T-helper 2 cell treated with Interferon-gamma antibody and Interleukin-4, amounts not matched to agents 100 ng/mL and 5 ng/mL, for 36 hours (primary cell): ENCODE measurements around the gene WWP2. TPM values are rescaled to one million over a fixed set of nuclear protein-coding genes. Genes with fewer than 3 reads are reported as not detected.
"Not testable (repeated sequence)": the region's sequence is repeated elsewhere in the genome, so short reads cannot be mapped to it uniquely, and the experiment has no call there.

ENCODE experiments used
- intact Hi-C: fragments of 100-400 bp; cut with micrococcal nuclease; formaldehyde crosslinking; loops from one replicate; pipeline ENCODE4 v1.15.1; 2023
- total RNA-seq: library from RNA; stranded (reverse); gene quantifications from 2 replicates; pipeline ENCODE4 v1.2.3, GENCODE V29; 2022

WWP2 gene
- 70.3 and 73.2 TPM in 2 replicates for total RNA-seq

DNA sequence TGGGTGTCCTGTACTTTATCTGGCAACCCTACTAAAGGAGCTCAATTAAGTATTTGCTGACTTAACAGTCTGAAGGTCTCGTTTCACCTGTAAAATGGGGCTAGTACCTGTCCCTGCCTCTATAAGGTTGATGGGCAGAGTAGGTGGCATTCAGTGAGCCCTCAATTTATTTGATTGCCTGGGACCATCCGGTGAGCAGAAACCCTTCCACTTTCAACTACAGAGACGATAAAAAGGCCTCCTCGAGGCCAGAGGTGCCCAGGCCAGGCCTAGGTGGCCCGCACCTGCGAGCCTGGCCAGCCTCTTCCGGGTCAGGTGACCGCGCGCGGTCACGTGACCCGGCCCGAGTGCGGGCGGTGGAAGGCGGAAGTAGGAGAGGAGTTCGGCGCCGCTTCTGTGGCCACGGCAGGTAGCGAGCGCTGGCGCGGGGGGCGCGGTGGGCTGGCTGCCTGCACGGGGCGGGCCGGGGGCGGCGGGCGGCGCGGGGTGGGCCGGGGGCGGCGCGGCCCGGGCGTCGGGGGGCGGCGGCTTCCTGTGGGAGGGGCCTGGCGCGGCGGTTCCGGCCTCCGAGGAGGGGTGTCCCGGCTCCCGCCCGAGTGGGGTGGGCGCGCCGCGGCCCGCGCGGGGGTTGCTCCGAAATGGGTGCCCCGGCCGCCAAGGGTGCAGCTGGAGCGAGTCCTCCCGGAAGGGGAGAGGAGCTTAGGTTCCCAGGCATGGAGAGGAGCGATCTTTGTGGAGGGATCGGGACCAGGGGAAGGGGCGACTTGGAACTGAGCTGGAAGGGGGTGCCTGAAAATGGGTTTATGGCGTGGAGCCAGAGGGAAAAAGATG, at the start of gene WWP2:
Gene WWP2, plus strand, starts transcription at position 350 of the 831 bp plus-strand sequence. CDS start 24,679 bp downstream, outside the sequence.
- intact Hi-C loops: loop anchor here (1.0 to 5.0 kb wide), 2 partner anchors 36 to 630 kb away; partner anchors contain the start of genes CHTF8, NQO1 and UTP4

DNA sequence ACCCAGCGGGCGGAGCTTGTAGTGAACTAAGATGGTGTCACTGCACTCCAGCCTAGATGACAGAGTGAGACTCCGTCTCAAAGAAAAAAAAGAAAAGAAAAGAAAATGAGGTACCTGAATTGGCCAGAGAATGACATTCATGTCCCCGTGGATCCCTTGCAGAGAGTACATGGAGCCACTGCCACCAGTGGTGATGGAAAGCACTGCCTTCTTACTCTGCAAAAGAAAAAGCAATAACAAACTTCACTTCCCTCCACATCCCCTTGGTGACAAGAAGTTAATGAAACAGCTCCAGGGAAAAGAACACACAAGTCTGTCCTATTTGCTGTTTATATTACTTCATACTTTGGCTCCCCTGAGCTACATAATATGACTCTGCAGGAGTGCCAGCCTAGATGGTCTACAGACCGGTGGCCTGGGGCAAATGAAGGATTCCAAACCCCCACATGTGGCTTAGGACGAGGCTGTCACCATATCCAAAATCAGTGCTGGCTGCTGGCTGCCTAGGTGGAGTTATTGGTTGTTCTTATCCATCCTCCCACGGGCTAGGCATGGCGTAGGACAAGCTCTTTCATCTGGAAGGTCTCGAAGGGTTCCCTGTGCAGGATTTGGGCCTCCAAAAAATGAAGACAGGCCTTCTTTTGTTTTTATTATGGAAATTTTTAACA, 49.1 kb upstream of the WWP2 start:
- intact Hi-C loops: no loop called here

DNA sequence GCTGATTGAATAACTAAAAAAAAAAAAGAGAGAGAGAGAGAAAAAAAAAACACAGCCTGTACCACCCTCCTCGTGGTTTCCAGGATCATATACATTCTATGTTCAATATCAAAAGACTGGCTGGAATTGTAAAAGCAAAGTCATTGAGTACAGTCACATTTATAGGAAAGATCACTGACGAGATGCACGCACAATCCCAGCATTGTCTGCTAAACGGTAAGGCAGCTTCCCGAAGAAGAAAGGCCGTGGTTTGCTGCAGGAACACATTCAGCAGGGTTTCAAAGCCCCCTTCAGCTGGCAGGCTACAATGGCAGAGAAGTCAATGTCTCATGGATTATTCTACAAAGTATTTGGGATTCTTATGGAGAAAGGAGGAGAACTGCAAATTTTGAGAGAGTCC, 45.1 kb upstream of the WWP2 start:
- intact Hi-C loops: no loop called here

DNA sequence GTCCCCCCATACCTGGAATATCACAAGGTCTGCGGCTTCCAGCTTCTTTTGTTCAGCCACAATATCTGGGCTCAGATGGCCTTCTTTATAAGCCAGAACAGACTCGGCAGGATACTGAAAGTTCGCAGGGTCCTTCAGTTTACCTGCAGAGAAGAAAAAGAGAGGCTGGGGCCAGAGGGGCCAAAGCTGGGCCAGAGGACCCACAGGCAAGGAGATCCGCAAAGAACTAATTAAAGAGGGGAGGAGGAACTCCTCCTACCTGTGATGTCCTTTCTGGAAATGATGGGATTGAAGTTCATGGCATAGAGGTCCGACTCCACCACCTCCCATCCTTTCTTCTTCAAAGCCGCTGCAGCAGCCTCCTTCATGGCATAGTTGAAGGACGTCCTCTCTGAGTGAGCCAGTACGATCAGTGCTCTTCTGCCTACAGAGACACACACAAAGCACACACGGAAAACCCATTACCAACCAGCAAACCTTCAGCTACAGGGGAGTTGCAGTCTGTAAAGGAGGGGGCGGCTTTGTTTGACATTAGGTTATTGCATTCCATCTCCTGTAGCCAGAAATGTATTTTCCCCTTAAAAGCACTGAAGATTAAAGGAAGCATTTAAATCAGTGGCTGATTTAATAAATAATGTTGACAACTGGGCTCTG, 43.9 kb upstream of the WWP2 start:
- intact Hi-C loops: no loop called here

DNA sequence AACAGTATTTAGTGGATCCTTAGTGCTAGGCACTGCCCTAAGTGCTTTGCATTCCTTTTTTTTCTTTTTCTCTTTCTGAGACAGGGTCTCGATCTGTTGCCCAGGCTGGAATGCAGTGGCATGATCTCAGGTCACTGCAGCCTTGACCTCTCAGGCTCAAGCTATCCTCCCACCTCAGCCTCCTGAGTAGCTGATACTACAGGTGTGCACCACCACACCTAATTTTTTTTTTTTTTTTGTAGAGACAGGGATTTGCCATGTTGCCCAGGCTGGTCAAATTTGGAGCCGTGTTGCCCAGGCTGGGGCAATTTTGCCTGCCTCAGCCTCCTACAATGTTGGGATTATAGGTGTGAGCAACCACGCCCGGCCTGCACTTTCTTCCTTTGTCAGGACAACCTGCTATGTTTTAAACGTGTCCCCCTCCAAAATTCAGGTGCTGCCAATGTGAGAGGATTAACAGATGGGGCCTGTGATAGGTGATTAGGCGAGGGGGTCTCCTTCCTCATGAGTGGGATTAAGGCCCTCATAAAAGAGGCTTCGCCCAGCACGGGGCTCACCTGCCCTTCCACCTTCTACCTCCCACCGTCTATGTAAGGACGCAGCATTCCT, 41.2 kb upstream of the WWP2 start:
- intact Hi-C loops: no loop called here

DNA sequence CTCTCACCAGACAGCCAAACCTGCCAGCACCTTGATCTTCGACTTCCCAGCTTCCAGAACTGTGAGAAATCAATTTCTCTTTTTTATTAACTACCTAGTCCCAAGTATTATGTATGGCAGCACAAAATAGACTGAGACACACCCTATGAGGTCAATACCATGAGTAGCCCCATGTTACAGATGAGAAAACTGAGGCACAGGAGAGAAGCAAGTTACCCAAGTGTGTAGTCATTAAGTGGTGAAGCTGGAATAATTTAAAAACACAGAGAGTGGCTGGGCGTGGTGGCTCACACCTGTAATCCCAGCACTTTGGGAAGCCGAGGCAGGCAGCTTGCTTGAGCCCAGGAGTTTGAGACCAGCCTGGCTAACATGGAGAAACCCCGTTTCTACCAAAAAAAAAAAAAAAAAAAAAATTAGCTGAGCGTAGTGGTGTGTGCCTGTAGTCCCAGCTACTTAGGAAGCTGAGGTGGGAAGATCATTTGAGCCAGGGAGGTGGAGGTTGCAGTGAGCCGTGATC, 40.6 kb upstream of the WWP2 start:
- intact Hi-C loops: no loop called here

DNA sequence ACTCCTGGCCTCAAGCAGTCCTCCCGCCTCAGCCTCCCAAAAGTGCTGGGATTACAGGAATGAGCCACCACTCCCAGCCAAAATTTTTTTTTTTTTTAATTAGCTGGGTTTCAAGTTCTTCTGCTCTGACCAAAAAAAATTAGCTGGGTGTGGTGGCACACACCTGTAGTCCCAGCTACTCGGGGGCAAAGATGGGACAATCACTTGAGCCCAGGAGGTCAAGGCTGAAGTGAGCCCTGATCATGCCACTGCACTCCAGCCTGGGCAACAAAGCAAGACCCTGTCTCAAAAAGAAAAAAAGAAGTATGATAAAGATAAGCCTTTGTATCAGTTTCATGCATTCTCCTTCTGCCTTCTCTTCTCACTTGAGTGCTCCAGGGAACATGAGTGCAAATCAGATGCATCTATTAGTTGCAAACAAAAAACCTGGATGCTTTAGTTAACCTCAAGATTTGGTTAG, 37.7 kb upstream of the WWP2 start:
- intact Hi-C loops: no loop called here

DNA sequence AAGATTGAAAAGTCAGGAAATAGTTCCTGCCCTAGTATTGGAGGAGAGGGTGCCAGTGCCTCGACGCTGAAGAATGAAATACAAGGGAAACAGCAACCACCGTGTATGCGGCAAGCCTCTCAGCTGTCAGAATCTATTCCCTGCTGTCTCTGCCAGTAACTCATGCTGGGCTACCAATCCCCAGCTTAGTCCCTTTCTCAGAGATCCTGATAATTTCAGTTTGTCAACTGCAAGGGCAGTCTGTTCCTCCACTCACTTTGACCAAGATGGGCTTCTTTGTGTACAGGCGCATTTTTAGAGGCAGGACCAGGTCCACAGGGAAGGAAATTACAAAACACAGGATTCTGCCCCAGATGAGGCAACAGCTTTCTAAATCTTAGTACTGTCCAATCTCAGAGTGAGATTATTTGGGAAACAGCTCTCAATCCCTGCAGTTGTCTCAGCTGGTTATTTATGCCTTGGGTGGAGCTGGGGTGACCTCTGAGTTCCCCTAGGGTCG, 37.1 kb upstream of the WWP2 start:
- intact Hi-C loops: no loop called here

DNA sequence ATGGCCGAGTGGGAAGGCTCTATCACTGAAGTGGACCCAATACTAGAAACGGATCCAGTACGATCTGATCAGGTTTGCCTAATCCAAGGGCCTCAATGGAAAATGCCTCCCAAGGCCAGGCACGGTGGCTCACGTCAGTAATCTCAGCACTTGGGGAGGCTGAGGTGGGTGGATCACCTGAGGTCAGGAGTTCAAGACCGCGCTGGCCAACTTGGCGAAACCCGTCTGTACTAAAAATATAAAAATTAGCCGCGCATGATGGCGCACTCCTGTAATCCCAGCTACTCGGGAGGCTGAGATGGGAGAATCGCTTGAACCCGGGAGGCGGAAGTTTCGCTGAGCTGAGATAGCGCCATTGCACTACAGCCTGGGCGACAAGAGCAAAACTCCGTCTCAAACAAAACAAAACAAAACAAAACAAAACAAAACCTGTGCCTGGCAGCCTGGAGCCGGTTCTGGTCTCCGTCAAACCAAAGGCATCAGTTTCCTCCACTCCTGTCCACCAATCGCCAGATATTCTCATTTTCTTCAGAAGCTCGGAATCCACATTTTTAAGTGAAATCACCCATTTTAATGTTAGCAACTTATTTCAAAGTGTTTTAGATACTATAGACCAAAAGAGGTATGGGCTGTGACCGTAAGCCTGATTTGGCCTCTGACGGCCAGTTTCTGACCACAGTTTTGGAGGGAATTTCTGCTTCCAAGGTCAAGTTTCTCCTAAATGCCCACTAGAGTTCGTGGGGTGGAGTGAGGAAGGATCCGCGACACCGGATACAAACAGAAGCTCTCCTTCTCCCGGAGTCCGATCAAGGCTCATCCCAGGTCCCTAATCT, 36.4 kb upstream of the WWP2 start:
- intact Hi-C loops: loop anchor here (1.0 to 2.0 kb wide), 3 partner anchors 17 to 37 kb away; partner anchors contain the start of genes NOB1 and WWP2

DNA sequence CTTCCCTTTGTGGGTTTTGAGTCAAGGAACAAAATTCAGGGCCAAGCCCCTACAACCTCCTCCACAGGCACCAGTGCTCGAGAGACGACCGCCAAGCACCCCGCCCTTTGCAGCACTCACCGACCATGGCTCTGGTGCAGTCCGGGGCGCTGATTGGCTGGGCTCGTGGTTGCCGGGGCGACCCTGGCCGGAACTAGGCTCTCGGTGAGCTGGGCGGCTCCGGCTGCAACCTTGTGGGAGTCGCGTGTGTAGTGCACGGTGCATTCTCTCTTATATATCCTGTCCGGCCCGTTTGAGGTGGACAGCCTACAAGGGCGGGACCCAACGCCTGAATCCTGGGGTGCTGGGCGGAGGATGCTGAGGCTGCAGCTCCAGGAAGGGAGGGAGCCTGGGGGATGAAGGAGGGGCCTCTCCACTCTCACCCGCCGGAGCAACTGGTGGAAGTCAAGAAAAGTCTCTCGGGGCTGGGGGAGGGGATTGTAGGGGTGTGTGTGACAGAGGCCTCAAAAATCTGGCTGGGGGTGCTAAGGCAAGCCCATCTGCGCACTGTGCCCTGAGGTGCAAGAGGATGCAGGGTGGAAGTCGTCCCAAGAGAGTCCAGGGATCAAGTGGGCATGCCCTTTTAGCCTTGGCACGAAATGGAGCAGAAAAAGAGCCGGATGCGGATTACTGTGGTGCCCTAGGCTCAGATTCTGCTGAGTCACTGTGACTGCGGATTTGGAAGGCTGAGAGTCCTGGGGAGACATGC, 35.6 kb upstream of the WWP2 start, which contains the start of gene NQO1:
Gene NQO1, minus strand, starts transcription at position 248 of the 748 bp plus-strand sequence. Its CDS starts 121 bp downstream, at position 127.
- intact Hi-C loops: loop anchor here (1.0 to 2.0 kb wide), 3 partner anchors 18 to 36 kb away; partner anchors contain the start of genes NOB1 and WWP2

DNA sequence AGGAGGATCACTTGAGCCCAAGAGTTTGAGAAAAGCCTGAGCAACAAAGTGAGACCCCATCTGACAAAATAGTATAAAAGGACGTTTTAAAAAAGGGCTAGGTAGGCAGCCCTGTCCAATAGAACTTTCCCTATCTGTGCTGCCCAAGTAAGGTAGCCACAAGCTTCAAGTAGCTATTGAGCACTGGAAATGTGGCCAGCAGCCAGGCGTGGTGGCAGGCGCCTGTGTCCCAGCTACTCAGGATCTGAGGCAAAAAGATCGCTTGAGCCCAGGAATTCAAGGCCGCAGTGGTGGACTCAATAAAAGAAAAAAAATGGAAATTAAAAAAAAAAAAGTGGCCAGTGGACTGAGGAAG, 34.2 kb upstream of the WWP2 start:
- intact Hi-C loops: loop anchor here (2.0 kb wide), 1 partner anchor 19 kb away; no protein-coding TSS in a partner anchor

DNA sequence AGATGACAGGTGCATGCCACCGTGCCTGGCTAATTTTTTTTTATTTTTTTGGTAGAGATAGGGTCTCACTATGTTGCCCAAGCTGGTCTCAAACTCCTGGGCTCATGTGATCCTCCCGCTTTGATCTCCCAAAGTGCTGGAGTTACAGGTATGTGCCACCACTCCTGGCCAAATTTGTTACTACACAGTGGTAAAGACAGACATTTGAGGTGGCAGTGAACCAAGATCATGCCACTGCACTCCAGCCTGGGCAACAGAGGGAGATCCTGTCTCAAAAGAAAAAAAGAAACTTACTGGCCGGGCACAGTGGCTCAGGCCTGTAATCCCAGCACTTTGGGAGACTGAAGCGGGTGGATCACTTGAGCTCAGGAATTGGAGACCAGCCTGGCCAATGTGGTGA, 33.1 kb upstream of the WWP2 start:
- intact Hi-C loops: not testable (repeated sequence)

DNA sequence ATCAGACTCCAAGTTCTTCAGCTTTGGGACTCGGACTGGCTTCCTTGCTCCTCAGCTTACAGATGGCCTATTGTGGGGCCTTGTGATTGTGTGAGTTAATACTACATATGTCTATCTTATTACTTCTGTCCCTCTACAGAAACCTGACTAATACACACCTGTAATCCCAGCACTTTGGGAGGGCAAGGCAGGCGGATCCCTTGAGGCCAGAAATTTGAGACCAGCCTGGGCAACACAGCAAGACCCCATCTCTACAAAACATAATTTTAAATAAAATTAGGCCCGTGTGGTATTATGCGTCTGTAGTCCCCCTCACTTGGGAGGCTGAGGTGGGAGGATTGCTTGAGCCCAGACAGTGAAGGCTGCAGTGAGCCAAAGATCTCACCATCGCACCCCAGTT, 30.9 kb upstream of the WWP2 start:
- intact Hi-C loops: not testable (repeated sequence)

DNA sequence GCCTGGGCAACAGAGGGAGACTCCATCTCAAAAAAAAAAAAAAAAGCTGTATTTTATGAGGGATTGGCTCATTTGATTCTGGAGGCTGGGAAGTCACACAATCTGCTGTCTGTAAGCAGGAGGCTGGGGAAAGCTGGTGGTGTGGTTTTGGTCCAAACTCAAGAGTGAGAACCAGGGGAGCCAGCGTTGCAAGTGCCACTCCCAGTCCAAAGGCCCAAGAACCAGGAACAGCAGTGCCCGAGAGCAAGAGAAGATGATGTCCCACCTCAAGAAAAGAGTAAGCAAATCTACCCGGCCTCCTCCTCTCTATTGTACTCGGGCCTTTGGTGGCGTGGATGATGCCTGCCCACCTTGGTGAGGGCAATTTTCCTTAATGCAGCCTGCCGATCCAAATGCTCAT, 30.0 kb upstream of the WWP2 start:
- intact Hi-C loops: no loop called here

DNA sequence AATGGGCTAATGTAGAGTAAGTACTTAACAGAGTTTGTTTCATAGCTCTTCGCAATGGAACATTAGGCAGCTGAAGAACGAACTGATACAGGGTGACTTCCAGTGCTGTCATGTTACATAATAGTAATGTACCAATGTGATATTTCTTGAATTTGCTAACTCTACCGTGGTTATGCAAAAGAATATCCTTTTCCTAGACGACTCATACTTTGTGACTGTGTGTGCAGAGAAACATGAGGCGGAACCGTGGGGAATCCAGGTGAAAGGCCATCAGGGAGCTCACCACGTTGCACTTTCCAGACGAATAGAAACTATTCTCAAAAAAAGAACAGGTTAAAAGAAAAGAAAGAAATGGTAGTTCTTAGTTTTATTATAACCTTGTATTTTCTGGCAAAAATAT, 20.6 kb upstream of the WWP2 start:
- intact Hi-C loops: no loop called here

DNA sequence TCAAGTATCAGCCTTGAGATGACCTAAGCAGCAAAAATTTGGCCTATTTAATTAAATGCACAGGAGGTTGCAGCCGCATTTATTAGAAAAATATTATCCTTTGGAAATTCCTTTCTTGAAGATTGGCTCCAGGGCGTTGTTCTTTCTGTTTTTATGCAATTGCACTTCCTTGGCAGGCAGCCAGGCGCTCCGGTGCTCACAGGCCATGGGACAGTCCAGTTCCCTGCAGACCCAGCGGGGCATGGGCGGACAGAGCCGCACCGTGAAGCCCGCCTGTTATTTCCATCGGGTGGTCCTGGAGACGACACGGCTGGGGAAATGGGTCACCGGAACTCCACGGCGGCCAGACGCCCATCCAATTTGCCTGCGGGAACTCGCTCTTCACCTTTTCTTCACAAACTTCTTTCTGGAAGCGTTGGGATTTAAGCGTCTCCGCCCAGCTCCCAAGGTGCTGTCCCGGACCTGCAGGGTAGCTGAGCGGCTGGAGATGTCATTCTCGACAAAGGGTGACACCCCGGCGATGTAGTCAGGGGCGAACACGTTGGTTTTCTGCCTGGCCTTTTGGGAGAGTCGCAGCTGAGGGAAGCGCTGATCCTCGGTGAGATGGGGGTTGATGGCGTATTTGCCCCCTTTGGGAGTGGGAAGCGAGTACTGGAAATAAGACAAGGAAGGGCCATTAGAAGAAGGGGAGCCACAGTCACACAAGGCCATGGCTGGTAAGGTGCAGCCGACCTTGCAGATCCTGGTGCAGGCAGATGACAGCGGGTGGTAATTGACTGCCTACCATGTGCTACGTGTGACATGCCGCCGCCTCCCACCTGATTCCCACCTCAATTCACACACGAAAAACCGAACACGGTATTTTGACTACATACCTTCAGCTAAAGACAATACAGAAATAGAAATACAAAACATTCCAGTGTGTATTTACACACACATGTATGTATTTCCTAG, 19.9 kb upstream of the WWP2 start:
- intact Hi-C loops: no loop called here

DNA sequence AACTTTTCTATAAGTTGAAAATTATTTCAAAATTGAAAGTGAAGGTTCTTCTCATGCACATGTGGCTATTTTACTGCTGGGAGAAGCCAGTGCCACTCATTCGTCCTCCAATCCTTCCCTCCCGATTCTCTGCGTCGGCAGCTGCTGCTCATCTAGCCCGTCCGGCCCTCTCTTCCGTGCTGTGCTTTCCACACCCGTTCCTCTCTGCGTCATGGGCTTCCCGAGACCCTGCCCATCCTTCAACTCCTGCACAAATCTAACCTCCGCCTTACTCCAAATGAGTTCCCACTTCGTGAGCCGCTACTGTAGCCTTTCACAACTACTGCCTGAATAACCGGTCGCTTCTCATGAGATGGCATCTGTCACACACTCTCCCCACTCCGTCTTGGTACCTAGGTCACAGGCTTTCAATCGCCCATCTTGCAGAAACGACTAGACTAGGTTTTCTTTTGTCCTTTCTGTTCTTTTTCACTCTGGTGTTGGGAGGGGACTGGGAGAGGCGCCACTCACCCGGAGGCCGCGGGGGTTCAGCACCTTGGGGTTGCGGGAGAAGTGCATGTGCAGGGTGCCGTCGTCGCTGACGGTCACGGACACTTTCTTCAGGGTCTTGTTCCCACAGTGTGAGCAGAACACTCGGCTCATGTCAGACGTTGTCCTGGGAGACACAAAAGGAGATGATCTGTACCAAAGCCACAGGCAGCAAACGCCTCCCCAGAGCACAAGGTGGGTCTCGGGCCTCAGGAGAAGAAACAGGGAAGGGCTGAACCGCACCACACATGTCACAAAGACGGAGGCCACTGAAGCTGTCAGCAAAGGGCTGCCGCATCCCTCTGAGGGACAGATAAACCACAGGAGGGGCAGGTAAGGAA, 17.5 kb upstream of the WWP2 start:
- intact Hi-C loops: no loop called here
